A673 (cell line): ENCODE measurements around the gene FTHL17.

Experiments used
- CTCF ChIP-seq: fragments of 300-800, 200-600 bp; sonication (generic); conservative IDR thresholded peaks from 2 replicates; pipeline ENCODE4 v1.5.1; 2017; ENCODE audit warnings: low read depth, mild to moderate bottlenecking, antibody characterized with exemption, low read length, moderate library complexity, mixed read lengths
- EZH2 ChIP-seq: fragments of 200-600 bp; sonication (generic); IDR thresholded peaks from 2 replicates; pipeline ENCODE4 v1.6.1; 2017; ENCODE audit warnings: borderline replicate concordance, low read depth, mild to moderate bottlenecking, mixed read lengths, antibody characterized with exemption, low read length; ENCODE audit not compliant: poor library complexity, severe bottlenecking

DNA sequence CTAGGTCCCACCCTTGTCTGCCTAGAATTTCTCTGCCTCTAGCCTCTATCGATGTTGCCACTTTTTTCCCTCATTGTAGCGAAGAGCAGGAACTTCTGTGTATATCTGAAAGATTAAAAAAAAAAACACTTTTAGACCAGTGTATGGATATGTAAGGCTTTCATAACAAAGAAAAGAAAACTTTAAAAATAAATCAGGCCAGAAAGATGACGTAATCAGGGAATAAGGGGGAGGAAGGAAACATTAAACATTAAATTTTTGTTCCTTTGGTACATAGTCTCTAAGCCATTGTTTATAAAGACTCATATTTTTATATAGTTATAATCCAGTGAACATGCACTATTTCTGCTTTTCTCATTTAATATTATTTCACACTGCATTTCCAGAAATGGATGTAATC lies 26.2 kb upstream of the FTHL17 start:
- TF ChIP-seq CTCF (no peak), EZH2 (no peak)
